Nephron progenitor cell (in vitro differentiated cells): ENCODE measurements around the gene SLAMF9.

Experiments used
- DNase-seq: peaks from one replicate; pipeline ENCODE4 v3.0.0; 2021
- H3K27ac Mint-ChIP-seq: 2 replicates; pipeline ENCODE4 v1.8.0; 2021; ENCODE audit warnings: mild to moderate bottlenecking, moderate library complexity, mixed read lengths
- H3K27me3 Mint-ChIP-seq: 2 replicates; pipeline ENCODE4 v1.8.0; 2021; ENCODE audit warnings: mild to moderate bottlenecking, low read depth, mixed read lengths; ENCODE audit not compliant: poor library complexity
- H3K36me3 Mint-ChIP-seq: 2 replicates; pipeline ENCODE4 v1.8.0; 2021; ENCODE audit warnings: low read depth, mixed read lengths
- H3K4me1 Mint-ChIP-seq: 2 replicates; pipeline ENCODE4 v1.8.0; 2021; ENCODE audit warnings: mixed read lengths
- H3K4me3 Mint-ChIP-seq: 2 replicates; pipeline ENCODE4 v1.8.0; 2021; ENCODE audit warnings: mild to moderate bottlenecking, moderate library complexity, mixed read lengths
- H3K9me3 Mint-ChIP-seq: 2 replicates; pipeline ENCODE4 v1.8.0; 2021; ENCODE audit warnings: mild to moderate bottlenecking, moderate library complexity, mixed read lengths
- CTCF ChIP-seq: fragments of 200-600 bp; sonication (generic); IDR thresholded peaks from 2 replicates; pipeline ENCODE4 v1.5.0; 2021; ENCODE audit warnings: antibody characterized with exemption

The SLAMF9 gene

GRCh38 chr1:159930216-159930615 lies 23.8 kb downstream of the SLAMF9 start:
- Mint-ChIP-seq H3K36me3 (peaks cover 52% of the 10 kb centered on the region), H3K27ac (no peak overlapping the region), H3K4me1 (peaks cover 17% of the 10 kb centered on the region), H3K4me3 (no peak overlapping the region), H3K27me3 (peaks cover 5% of the 10 kb centered on the region), H3K9me3 (no peaks in the 10 kb centered on the region)
- no peak for TF ChIP-seq CTCF
- DNase-seq: no peak

GRCh38 chr1:159929155-159930051 lies 24.6 kb downstream of the SLAMF9 start:
- no peak overlapping the region for H3K27ac Mint-ChIP-seq
- H3K27me3 Mint-ChIP-seq: peaks cover 5% of the 10 kb centered on the region
- DNase-seq: no peak
- no peak overlapping the region for H3K4me3 Mint-ChIP-seq
- TF ChIP-seq CTCF: no peak
- peaks cover 44% of the 10 kb centered on the region for H3K36me3 Mint-ChIP-seq
- H3K9me3 Mint-ChIP-seq: no peaks in the 10 kb centered on the region
- H3K4me1 Mint-ChIP-seq: peaks cover 22% of the 10 kb centered on the region

GRCh38 chr1:159928491-159929050 lies 25.5 kb downstream of the SLAMF9 start:
- Mint-ChIP-seq H3K36me3 (peaks cover 39% of the 10 kb centered on the region), H3K27me3 (peaks cover 5% of the 10 kb centered on the region), H3K4me1 (peaks cover 31% of the 10 kb centered on the region), H3K27ac (no peak overlapping the region), H3K4me3 (no peak overlapping the region), H3K9me3 (no peaks in the 10 kb centered on the region)
- DNase-seq: no peak
- TF ChIP-seq CTCF: no peak

GRCh38 chr1:159927849-159928431 lies 26.1 kb downstream of the SLAMF9 start:
- no peak overlapping the region for H3K4me3 Mint-ChIP-seq
- no peak for TF ChIP-seq CTCF
- no peak for DNase-seq
- H3K9me3 Mint-ChIP-seq: no peaks in the 10 kb centered on the region
- peaks cover 33% of the 10 kb centered on the region for H3K36me3 Mint-ChIP-seq
- peaks cover 5% of the 10 kb centered on the region for H3K27me3 Mint-ChIP-seq
- H3K4me1 Mint-ChIP-seq: peaks cover 37% of the 10 kb centered on the region
- H3K27ac Mint-ChIP-seq: no peak overlapping the region

GRCh38 chr1:159927211-159927848 lies 26.7 kb downstream of the SLAMF9 start:
- Mint-ChIP-seq H3K27me3 (peaks cover 5% of the 10 kb centered on the region), H3K9me3 (no peaks in the 10 kb centered on the region), H3K36me3 (peaks cover 30% of the 10 kb centered on the region), H3K4me3 (no peak overlapping the region), H3K27ac (peak overlapping the region; percentile 32), H3K4me1 (peaks cover 43% of the 10 kb centered on the region)
- no peak for TF ChIP-seq CTCF
- no peak for DNase-seq
